Inferior parietal cortex (tissue), 1 donor: ENCODE results near the gene CDK14.

Source experiments
- DNase-seq: peaks from one replicate; pipeline ENCODE4 v3.0.0-alpha.2; 2016; ENCODE audit errors: extremely low spot score

The CDK14 gene

GRCh38 chr7:90999989-91000979, 404.2 kb downstream of the CDK14 start:
- no peak for DNase-seq

GRCh38 chr7:91005024-91005423, 408.9 kb downstream of the CDK14 start:
- no peak for DNase-seq

DNA sequence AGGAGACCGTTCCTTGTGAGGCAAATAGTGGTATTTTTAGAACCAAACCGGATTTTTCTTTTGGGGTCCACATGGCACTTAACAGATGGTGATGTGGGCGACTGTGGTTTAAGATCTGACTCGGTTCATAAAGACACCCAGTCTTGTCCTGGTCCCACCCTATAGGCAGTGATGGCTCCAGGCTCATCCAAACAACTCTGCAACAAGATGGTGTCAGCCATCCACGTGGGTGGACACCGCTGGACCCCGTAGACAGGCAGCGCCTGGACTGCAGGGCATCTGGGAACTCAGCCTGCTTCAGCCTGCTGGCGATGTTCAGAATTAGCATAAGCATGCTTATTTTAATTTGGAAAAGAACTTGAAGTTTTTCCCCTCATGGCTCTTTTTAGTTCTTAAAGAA, 409.7 kb downstream of the CDK14 start:
- DNase-seq, result peak; percentile 74

DNA sequence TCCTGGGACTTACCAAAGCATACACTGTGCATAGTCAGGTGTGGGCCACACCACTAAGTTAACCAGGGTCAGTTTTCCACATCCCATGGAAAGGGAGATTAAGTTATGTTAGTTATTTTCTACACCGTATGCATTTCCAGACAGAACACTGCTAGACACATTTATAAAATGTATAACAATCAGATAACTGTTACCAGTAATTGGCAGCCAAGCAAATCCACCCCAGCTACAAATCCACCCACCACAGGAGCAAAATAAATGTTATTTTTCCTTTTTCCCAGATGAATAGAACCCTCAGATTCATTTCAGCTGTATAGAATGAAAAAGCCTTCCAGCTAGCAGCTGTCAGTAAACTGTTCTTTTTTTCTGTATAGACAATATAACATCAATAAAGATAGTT, 411.2 kb downstream of the CDK14 start:
- DNase-seq, result no peak

DNA sequence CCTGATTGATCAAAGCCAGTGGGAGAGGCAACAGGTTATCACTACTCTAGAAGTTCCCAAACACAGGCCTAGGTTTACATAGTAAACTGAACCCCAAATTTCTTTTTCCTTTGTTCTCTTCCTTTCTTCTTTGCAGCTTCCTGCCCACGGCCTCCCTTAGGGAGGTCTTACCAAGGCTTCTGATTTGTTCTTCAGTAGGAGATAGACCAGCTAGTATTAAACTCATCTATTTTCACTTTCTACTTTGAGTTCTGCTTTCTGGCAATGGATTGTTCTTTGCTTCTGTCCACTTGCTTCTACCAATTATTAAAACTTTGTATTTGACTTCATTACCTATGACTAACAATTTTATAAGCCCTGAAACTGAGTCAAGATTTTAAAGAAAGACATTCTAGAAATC, 417.0 kb downstream of the CDK14 start:
- DNase-seq, result no peak

- no peak for DNase-seq
These were observed 423.7 kb downstream of the CDK14 start for GRCh38 chr7:91019686-91020385.

DNA sequence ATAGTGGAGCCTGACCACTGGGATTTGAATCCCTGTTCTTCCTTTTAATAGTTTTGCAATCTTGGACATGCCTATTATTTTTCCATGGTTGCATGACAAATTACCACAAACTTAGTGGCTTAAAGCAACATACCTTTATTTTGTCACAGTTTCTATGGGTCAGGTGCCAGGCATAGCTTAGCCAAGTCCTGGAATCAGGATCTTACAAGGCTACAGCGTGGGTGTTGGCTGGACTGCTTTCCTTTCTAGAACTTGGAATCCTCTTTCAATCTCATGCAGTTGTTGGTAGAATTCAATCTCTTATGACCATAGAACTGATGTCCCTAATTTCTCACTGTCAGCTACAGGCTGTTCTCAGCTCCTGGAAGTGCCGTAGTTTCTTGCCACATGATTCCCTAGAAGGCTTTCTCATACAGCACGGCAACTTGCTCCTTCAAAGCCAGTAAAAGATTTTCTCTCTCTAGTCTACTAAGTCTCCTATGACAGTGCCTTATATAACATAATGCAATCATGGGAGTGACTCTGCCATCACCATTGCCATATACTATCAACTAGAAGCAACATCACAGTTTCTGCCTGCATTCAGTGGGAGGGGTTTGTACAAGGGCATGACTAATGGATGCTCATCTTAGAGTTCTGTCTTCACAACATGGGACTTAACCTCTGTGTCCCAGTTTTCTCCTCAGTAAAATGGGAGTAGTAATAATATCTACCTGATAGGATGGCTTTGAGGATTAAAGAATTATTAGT, 424.7 kb downstream of the CDK14 start:
- no peak for DNase-seq

GRCh38 chr7:91021956-91022355, 425.8 kb downstream of the CDK14 start:
- no peak for DNase-seq

DNA sequence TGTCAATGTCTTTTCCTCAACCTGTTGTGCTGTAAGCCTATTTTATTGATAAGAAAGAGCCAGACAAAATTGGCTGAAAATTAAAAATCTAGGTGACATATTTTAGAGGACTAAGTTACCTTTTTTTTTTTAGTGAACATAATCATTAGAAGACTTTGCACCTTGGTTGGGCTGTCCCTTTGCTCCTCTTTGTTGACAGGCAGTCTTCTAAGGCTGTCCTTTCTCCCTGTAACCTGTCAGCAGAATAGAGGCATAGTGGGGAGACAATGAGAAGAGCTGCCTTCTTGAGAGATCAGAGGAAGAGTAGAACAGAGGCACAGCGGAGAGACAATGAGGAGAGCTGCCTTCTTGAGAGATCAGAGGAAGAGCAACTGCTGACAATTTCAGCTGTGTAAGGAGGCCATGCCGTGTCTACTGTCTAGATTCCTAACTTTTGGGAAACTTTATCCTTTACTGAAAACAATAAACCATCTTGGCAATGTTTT, 429.8 kb downstream of the CDK14 start:
- no peak for DNase-seq

- DNase-seq, result no peak
These were observed 433.6 kb downstream of the CDK14 start for GRCh38 chr7:91029688-91030087.

GRCh38 chr7:91030680-91031380, 434.7 kb downstream of the CDK14 start:
- no peak for DNase-seq

GRCh38 chr7:91031757-91032156, 435.6 kb downstream of the CDK14 start:
- no peak for DNase-seq

DNA sequence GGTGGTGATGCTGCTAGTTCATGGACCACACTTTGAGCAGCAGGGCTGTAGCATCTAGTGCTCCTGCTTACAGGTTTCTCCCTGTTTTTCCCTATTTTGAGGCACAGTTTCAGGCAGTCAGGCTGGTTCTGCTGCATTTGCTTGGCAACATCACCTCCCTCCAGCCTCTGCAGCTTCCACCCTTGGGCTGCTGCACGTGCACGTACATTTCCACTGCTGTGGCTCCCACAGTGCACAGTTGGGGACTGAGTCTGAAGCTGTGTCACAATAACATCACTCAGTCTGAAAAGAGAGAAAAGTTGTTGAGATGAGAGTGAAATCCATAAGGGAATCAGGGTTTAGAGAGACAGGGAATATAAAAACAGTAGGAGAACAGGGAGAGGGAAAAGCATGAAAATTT, 437.5 kb downstream of the CDK14 start:
- DNase-seq, result no peak

DNA sequence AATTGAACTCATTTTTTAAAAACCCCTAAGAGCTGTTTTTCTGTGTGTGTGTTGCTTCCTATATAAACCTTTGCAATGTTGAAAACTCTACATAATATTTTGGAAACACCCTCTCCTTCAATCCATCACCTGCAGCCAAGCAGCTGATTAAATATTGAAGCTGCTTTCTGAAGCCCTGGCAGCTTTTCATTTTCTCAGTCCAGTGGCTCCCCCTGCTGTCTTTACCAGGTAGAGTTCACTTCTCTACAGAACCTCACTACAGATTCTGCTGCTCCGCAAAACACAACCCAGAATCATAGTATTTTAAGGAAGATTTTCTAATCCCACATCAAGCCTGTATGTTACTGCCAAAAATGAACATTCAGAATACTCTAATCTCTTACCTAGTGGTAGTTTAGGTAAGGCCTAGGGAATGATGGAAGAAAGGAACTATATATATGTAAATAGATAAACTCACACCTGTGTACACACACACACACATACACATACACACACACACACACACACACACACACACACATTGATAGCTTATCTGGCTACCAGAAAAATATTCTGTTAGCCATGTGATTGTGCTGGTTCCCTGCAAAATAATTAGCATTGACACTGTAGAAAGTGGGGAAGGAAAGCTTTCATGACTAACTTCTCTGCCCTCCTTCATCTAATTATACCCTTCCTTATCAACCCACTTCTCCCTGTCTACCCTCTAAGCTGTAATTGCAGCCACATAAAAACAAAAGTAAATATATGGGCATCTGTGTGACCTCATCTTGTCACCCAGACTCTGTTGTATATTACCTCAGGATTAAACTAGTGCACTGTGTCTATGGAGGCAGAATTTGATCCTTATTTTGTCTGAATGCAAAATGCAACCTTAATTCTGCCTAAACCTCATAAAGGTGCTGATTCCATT, 438.6 kb downstream of the CDK14 start:
- peak; percentile 81 for DNase-seq

- no peak for DNase-seq
These were observed 442.9 kb downstream of the CDK14 start for GRCh38 chr7:91039033-91039432.

DNA sequence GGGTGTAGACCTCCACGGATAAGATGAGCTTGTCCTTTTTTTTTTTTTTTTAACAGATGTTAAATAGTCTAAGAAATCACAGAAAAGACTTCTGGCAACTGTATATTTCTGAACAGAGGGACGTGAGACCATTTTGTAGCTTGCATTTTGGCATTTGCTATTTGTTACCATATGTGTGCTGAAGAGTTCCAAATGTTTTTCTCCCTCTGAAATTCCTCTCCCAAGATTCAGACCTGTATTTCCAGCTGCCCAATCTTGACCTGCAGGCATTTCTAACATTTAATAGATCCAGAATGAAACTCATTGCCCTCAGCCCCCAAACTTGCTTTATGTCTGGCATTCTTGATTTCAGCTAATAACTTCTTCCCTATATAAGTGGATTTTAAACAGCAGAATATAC, 445.0 kb downstream of the CDK14 start:
- no peak for DNase-seq

- DNase-seq, result no peak
These were observed 445.9 kb downstream of the CDK14 start for GRCh38 chr7:91041901-91042484.

DNA sequence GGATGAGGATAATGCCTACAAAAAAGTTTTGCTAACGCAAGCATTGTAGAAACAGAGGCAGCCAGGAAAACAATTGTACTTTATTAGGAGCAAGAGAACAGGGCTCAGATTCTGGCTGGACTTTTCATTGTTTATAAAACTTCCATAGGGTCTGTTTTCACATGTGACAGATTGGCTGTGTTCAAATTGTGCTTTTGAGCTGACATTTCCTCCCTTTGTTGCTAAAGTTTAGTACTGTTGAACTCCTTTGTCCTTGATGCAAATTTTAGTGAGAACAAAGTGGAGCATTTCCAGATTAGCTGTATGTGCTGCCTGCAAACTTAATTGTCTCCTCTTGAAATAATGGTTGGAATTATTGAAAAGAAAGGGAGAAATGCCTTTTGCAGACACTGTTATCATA, 447.1 kb downstream of the CDK14 start:
- no peak for DNase-seq

DNA sequence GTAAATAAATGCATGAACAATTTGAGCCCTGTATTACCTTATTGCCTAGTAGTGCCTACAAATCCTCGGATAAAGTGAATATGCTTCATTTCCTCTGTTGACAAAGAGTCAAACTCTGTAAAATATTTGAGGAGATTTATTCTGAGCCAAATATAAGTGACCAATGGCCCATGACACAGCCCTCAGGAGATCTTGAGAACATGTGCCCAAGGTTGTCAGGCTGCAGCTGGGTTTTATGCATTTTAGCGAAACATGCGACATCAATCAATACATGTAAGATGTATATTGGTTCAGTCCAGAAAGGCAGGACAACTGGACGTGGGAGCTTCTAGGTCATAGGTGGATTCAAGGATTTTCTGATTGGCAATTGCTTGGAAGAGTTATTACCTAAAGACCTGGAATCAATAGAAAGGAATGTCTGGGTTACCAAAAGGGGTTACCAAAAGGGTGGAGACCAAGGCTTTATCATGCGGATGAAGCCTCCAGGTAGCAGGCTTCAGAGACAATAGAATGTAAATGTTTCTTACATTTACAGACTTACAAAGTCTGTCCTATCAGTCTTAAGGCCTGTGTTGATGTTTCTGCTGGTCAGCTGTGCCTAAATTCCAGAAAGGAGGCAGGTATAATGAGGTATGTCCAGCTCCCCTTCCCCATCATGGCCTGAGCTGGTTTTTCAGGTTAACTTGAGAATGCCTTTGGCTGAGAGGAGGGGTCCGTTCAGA, 448.0 kb downstream of the CDK14 start:
- DNase-seq, result no peak
